Endothelial cell of umbilical vein (primary cell): ENCODE data around the gene AFTPH.

ENCODE experiments used
- JUN ChIP-seq: IDR thresholded peaks from 2 replicates; pipeline ENCODE4 v1.6.1; 2011; ENCODE audit warnings: borderline replicate concordance, low read depth; ENCODE audit not compliant: insufficient read length, insufficient read depth
- POLR2A ChIP-seq: IDR thresholded peaks from 2 replicates; pipeline ENCODE4 v1.6.1; 2012; ENCODE audit warnings: low read depth, mild to moderate bottlenecking, control low read depth, low read length
- POLR2AphosphoS5 ChIP-seq: IDR thresholded peaks from 2 replicates; pipeline ENCODE4 v1.6.1; 2012; ENCODE audit warnings: low read depth, mild to moderate bottlenecking, control low read depth, low read length, moderate library complexity; ENCODE audit not compliant: insufficient read depth
- TF ChIP-seq, protein P1 (sequence below), 2 donors: IDR thresholded peaks; 1 replicate in 1 of 2; 2 replicates in 1 of 2; pipeline ENCODE4 v1.5.1; 2011; ENCODE audit warnings: low read length in 2 of 2, mild to moderate bottlenecking in 2 of 2, moderate library complexity in 2 of 2, control low read depth in 1 of 2, inconsistent platforms in 1 of 2, low read depth in 1 of 2; ENCODE audit not compliant: insufficient read depth in 1 of 2; ENCODE audit errors: extremely low read depth in 1 of 2

DNA sequence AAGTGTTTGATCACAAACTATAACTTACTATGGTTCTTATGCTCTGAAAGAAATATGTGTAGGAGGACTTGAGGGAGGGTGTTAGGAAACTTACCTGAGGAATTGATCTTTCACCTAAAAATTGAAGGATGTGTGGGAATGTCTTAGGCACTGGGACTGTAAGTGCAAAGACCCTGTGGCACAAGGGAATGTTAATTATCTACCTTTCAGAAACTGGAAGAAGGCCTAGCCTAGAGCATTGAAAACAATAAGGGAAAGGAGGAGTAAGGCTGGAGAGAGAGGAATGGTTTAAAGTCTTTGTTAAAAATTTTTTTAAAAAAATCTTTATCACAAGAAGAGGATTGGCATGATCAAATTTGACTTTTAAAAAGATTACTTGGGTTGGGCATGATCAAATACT lies 7.9 kb downstream of the AFTPH start:
- TF ChIP-seq, protein P1, sequence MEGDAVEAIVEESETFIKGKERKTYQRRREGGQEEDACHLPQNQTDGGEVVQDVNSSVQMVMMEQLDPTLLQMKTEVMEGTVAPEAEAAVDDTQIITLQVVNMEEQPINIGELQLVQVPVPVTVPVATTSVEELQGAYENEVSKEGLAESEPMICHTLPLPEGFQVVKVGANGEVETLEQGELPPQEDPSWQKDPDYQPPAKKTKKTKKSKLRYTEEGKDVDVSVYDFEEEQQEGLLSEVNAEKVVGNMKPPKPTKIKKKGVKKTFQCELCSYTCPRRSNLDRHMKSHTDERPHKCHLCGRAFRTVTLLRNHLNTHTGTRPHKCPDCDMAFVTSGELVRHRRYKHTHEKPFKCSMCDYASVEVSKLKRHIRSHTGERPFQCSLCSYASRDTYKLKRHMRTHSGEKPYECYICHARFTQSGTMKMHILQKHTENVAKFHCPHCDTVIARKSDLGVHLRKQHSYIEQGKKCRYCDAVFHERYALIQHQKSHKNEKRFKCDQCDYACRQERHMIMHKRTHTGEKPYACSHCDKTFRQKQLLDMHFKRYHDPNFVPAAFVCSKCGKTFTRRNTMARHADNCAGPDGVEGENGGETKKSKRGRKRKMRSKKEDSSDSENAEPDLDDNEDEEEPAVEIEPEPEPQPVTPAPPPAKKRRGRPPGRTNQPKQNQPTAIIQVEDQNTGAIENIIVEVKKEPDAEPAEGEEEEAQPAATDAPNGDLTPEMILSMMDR (IDR thresholded peaks at IDR 0.05; ENCODE audit: extremely low read depth in 1 of 2, insufficient read depth in 1 of 2, low read depth in 1 of 2, low read length in 2 of 2): no peak
- no peak for TF ChIP-seq JUN
- no peak for TF ChIP-seq POLR2AphosphoS5
- no peak for TF ChIP-seq POLR2A
